HK-2 (cell line): ENCODE data around the gene CDKN2C.
A peak's percentile ranks its signal among the peaks of the same experiment; 100 is the strongest.

ENCODE experiments used
- DNase-seq: peaks from one replicate; pipeline ENCODE4 v3.0.0-alpha.2; 2018; ENCODE audit not compliant: unreplicated experiment

CDKN2C gene

GRCh38 chr1:50964863-50965262 lies 5.2 kb upstream of the CDKN2C start:
- no peak for DNase-seq

DNA sequence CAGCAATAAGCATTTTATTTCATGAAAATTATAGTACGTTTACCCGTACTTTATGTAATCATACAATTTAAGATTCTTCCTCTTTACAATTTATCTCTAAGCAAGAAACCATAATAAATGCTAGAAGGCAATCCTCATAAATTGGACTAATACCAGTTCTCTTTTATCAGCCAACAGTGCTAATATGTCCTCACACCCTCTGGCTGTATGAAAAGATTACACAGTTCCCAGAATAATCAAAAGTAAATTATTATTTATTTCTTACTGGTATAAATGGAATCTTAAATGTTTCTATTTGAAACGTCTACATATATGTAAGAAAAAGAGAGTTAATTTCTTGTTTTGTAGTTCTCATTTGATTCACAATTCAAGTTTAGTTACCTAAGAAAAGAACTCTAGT lies 3.1 kb upstream of the CDKN2C start:
- no peak for DNase-seq

DNA sequence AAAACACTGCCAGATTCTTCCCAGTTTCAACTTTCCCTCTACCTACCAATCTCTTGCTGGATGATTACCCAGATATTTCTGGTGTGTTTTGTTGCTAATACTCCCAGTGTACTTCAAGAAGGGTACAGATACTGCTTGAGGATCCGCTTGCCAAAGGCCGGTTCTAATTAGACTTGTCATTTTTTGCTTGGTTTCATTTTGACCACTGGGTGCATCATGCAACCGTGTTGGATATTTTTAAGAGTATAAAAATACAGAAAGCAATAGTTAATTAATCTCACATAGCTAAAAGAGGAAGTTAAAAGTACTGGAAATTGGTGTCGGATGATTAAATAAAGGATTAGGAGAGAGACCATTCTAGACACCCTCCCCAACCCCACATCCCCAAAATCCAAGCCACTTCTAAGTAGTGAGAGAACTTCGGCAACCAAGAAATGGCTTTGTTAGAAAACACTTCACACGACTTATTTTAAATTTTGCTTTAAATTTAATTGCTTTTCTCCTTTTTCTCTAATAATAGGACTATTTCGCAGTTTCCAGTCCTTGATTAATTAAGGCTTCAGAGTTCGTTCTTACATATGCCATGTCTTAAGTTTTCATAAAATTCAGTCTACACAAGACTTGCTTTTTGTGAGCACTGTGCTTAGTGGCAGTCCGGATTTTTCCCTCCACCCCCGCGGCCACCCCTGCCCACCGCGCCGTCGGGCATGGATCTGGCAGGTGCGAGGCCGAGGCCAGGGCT lies 2.5 kb upstream of the CDKN2C start:
- DNase-seq = no peak

DNA sequence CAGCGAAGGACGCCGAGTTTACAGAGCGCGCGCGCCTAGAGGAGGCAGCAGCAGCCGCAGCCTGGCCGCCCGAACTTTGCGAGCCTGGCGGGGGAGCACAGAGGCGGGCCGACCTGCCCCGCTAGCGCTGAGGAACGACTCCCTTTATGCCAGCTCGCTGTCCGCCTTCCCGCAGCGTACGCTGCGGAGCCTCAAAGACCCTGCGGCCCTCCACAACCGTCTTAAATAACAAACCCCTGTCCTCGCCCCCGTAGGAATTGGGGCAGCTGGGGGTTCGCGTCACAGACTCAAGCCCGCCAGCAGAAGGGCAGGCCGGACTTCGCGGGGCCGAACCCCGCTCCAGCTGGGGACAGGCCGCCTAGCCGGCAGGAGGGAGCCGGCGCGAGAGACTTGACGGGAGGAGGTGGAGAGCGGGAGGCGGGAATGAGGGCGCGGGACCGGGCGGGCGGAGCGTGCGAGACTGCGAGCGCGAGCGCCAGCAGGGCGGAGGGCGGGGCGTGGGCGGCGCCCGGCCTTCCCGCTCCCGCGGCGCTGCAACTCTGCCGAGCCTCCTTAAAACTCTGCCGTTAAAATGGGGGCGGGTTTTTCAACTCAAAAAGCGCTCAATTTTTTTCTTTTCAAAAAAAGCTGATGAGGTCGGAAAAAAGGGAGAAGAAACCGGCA lies 1.8 kb upstream of the CDKN2C start:
- DNase-seq = peak; percentile 95

DNA sequence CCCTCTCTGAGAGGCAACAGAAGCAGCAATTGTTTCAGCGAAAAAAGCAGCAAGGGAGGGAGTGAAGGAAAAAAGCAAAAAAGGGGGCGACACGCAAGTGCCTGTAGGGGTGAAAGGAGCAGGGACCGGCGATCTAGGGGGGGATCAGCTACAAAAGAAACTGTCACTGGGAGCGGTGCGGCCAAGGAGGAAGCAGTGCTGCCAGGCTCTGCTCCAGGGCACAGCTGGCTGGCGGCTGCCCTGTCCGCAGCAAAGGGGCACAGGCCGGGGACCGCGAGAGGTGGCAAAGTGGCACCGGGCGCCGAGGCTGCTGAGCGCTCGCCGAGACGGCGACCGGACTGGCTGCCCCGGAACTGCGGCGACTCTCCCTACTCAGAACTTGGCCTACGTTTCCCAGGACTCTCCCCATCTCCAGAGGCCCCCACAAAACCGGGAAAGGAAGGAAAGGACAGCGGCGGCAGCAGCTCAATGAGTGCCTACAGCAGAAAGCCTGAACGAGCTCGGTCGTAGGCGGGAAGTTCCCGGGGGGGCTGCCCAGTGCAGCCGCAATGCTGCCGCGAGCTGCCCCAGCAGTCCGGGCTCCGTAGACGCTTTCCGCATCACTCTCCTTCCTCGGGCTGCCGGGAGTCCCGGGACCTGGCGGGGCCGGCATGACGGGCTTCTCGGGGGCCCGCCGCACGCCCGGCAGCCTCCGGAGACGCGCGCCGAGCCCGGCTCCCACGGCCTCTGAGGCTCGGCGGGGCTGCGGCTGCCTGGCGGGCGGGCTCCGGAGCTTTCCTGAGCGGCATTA lies 1.0 kb upstream of the CDKN2C start:
- DNase-seq = peak; percentile 63

DNA sequence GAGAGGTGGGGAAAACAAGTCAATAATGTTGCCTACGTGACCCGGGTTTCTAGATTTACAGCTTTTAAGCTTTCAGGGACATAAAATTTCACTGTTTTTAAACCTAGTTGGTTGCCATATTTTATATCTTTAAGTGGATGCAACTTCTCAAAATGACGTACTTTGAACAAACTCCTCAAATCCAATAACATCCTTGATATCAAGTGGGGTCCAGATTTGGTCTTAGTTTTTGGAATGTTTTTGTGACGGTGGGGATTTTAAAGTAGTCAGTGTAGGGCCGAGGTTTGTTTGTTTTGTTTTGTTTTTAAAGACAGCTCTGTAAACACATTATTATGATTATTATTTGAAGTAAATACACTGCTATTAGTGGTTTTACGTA lies 453 bp downstream of the CDKN2C start:
- no peak for DNase-seq

DNA sequence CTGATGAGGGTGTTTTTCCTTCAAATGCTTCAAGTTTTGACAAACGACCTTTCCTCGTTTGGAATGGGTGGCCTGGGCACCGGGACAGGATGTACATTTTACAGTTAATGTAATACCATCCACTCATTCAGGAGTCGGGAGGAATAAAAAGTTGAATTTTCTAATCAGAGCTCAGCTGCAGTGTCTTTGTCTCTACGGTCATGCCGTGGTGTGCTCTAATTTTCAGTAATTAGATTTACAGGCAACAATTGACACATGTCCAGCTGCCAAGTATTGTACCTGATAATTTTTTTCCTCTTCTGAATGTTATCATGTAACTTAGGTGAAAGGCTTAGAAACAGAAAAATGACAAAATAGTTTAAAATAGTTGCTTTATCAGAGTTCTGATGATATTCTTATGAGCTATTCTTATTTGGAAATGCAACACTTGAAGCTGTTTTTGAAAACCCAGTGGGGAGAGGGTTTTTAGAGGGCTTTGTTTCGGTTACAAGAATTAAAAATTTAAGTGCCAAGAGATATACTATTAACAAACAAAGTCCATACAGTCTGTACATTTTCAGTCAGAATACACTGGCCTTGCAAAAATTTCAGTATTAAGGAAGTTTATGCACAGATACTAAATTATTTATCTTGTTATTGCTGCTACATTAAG lies 1.0 kb downstream of the CDKN2C start:
- DNase-seq = no peak

GRCh38 chr1:50971748-50972305 lies 1.8 kb downstream of the CDKN2C start:
- no peak for DNase-seq

GRCh38 chr1:50972766-50973165 lies 2.7 kb downstream of the CDKN2C start:
- no peak for DNase-seq

DNA sequence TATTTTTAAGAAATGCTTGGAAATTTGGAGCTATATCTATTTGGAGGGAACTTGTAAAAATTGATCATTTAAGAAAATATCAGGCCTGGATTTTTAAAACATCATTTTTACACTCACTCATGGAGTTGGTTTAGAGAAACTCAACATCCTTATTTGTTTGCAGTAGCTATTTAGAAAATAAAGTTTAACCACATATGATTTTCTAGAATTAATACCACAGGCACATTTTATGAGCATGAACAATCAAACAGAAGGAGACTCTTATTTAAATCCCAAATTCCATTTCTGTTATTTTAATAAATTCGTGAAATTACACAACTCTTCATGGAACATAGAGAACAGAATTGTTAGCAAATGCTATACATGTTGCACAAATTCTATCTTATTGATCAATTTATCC lies 3.2 kb downstream of the CDKN2C start:
- no peak for DNase-seq

DNA sequence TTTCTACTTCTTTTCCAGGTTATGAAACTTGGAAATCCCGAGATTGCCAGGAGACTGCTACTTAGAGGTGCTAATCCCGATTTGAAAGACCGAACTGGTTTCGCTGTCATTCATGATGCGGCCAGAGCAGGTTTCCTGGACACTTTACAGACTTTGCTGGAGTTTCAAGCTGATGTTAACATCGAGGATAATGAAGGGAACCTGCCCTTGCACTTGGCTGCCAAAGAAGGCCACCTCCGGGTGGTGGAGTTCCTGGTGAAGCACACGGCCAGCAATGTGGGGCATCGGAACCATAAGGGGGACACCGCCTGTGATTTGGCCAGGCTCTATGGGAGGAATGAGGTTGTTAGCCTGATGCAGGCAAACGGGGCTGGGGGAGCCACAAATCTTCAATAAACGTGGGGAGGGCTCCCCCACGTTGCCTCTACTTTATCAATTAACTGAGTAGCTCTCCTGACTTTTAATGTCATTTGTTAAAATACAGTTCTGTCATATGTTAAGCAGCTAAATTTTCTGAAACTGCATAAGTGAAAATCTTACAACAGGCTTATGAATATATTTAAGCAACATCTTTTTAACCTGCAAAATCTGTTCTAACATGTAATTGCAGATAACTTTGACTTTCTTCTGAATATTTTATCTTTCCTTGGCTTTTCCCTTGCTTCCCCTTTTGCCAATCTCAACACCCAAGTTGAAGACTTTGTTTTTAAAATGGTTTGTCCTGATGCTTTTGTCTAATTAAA lies 4.0 kb downstream of the CDKN2C start:
- DNase-seq = no peak

- no peak for DNase-seq
These were observed 4.5 kb downstream of the CDKN2C start for GRCh38 chr1:50974618-50974935.

- no peak for DNase-seq
These were observed 5.4 kb downstream of the CDKN2C start for GRCh38 chr1:50975436-50975835.

DNA sequence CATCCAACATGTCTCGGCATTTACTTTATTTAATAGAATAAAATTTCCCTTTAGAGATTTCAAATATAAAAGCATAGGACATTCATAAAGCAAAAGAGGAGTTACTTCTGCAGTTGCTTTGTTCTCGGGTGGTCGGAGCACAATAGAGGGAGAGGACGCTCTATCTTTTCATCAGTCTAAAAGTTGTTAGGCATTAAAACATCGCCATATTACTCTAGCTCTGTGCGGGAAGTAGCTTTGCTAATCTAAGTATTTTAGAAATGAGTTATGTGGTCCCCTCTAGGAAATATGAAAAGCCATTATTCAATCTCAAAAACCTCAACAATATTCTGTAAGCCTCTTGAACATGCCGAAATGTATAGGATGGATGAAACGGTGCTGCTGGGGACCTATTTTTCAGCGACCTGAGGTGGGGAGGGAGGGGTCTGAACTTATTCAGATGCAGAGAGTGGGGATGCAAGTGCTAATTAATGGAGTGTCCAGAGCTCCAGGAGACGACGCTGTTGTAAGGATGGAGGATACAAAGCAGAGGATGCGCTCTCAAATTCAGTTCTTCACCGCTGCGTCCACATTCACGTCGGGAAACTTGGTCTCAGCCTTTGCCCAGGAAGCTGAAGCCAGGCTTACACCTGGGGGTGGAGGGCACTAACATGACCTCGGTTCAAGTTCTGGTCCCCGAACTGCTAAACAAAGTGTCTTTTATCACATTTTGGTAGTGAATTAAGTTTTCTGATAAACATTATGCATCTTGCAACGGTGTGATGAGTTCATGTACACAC lies 6.3 kb downstream of the CDKN2C start:
- peak; percentile 39 for DNase-seq

DNA sequence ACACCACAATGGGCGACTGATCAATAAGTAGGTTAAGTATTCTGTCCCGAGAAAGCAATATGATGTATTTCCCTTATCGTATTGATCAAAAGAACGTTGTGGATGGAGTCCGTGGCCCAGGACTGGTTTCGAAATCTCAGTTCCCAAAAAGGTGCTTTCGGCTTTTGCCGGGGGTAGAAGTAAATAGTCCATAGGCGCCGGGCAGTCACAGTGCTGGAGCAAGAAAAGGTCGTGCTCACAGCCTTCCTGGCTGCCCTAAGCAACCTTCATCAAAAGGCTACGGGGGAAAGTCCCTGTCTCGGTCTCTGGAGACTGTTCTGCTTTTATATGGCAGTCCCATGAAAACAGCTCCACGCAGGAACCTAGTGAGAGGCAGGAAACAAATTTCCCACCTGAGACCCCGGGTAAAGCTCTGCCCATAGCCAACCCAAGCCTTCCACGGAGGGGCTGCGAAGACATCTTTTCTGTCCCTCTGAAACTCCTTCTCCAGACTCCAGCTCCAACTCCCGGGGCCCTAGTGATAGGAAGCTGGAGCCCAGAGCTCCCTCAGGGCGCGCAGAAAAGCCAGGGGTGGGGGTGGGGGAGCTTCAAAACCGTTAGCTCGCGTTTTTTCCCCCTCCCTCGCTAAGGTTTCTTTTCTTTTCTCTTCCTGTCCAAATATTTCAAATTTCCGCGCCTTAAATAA lies 7.0 kb downstream of the CDKN2C start:
- peak; percentile 68 for DNase-seq

DNA sequence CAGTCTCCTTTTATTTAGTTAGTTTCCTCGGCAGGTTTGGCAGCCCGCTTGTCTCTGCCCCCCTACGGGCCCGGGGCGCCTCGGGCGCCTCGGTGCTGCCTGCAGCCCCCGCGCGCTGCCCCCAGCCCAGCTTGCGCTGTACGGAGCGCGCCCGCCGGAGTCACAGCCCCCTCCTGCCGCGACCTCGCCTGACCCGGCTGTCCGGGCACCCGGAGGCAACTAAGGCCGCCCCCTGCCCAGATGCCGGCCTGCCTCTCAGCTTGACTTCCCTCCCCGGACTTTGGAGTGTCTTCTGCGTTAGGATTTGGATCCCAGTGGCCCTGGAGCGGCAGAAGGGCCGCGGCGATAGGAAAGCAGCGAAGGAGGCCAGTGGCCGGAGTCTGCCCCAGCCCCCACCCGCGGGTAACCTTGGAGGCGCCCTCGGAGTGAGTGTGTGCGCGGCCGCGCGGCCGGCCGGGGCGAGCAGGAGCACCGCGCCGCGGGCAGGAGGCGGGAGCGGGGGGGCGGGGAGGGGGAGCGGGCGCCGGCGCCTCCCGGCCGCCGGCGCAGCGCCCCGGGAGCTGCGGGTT lies 7.6 kb downstream of the CDKN2C start:
- peak; percentile 79 for DNase-seq

GRCh38 chr1:50978144-50978851 lies 8.3 kb downstream of the CDKN2C start:
- DNase-seq = peak; percentile 76

DNA sequence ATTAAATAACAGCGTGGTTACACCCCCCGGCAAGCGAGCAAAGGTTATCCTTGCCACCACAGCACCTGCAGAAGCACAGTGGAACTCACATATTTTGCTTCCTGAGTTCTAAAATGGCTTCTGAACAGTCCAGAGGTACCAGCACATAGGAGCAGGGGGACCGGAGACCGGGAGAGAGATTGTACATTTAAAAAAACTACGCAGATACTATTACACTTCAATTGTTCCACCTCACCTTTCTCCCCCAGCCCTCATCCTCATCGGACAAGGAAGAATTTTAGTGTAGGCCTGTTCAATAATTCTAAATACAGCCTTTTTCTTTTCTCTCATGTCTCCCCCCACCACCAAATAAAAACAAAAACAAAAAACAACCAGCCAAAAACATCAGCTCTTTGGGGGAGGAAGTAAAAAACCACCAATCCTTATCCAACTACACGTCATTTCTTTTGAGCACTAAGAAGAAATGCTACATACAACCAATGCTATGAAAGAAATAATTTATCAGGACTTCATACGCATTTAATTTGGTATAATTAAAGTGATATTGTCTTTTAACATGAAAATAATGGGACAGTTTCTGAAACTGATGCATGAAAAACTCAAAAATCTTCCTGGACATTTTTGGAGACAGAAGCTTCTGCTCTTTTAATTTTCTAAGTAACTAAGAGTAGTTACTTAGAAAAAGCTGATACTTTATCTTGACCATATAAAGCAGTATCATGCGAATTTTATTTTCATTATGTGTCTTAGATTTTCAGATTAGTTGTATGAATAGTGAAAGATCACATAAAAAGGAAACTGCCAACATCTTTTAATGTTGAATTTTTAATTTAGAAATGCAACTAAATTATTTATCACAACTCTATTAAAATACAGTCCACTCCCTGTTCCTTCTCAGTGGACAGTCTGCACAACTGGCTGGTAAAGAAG lies 9.1 kb downstream of the CDKN2C start:
- peak; percentile 30 for DNase-seq
